ENCODE measurements around the gene UNC93B1.

DNA sequence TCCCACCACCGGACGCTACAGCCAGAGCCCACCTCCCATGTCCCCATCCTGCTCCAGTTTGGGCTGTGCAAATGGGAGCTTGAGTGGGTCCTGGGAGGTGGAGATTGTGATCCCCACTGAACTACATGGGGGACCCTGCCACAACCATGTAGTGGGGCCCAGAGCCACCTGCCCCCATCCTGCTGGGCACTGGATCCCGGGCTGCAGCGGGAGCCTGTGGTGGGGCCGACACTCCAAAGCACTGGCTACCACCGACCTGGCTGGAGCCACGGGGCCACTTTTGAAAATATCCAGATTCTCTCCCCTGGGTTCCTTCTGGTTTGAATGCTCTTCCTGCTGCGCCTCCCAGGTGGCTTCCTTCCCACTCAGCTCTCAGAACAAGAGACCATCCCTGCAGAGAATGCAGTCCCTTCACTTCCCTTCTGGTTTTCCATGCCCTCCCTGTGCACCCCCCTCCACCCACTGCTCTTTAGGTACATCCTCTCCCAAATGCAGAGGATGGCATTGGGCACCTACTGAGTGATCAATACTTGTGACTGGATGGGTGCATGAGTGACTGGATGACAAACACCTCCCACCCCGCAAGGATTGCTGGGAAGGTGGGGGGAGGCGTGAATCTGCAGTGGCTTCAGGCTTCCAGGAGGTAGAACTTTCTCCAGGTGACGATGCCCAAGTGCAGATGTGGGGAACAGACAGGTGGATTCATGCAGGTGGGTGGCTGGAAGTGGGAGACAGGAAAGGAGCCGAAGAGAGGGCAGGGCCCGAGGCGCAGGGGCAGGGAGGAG is 846 bp upstream of the UNC93B1 start:
- no peak for TF ChIP-seq PHB2 (IDR thresholded peaks at IDR 0.05; ENCODE audit: partially characterized antibody)
- TF ChIP-seq ZNF3 (CRISPR knock-in tag; IDR thresholded peaks at IDR 0.05), result no peak
- TF ChIP-seq TCF12 (IDR thresholded peaks at IDR 0.05), result no peak
- TF ChIP-seq TCF12 (CRISPR knock-in tag; IDR thresholded peaks at IDR 0.05), result no peak
- TF ChIP-seq ZNF83 (CRISPR knock-in tag; IDR thresholded peaks at IDR 0.05; ENCODE audit: borderline replicate concordance), result no peak
- TF ChIP-seq ZFP90 (CRISPR knock-in tag; IDR thresholded peaks at IDR 0.05; ENCODE audit: borderline replicate concordance), result no peak
- no peak for TF ChIP-seq ASH2L (IDR thresholded peaks at IDR 0.05; ENCODE audit: insufficient read length, low read depth, low read length)
- no peak for TF ChIP-seq RNF2 (conservative IDR thresholded peaks at IDR 0.05; ENCODE audit: low read depth)
